Effector memory CD8-positive, alpha-beta T cell (primary cell): ENCODE measurements around the gene ZNF862.
A peak's percentile ranks its signal among the peaks of the same experiment; 100 is the strongest.
"Not testable (repeated sequence)": the region's sequence is repeated elsewhere in the genome, so short reads cannot be mapped to it uniquely, and the experiment has no call there.

Experiments used
- ATAC-seq: fragments of 150-1000 bp; cut with Tn5 transposase; replicated peaks from 2 replicates; pipeline ENCODE4 v1.10.0; 2021; ENCODE audit warnings: mild to moderate bottlenecking, moderate library complexity
- DNase-seq, 3 experiments: peaks; one replicate each; pipeline ENCODE4 v3.0.0; 2021
- H3K27ac Mint-ChIP-seq, 2 donors: one replicate each; pipeline ENCODE4 v1.8.0; 2022; ENCODE audit warnings: mild to moderate bottlenecking in 2 of 2, mixed read lengths in 2 of 2, moderate library complexity in 2 of 2
- H3K27me3 Mint-ChIP-seq, 2 donors: one replicate each; pipeline ENCODE4 v1.8.0; 2022; ENCODE audit warnings: mixed read lengths in 2 of 2
- H3K36me3 Mint-ChIP-seq: one replicate; pipeline ENCODE4 v1.8.0; 2022; ENCODE audit warnings: mild to moderate bottlenecking, moderate library complexity, mixed read lengths; ENCODE audit not compliant: insufficient read depth
- H3K4me1 Mint-ChIP-seq, 2 donors: one replicate each; pipeline ENCODE4 v1.8.0; 2022; ENCODE audit warnings: low read depth in 2 of 2, mixed read lengths in 2 of 2
- H3K4me3 Mint-ChIP-seq, 2 donors: one replicate each; pipeline ENCODE4 v1.8.0; 2022; ENCODE audit warnings: mild to moderate bottlenecking in 2 of 2, mixed read lengths in 2 of 2, moderate library complexity in 2 of 2
- H3K9me3 Mint-ChIP-seq, 2 donors: one replicate each; pipeline ENCODE4 v1.8.0; 2022; ENCODE audit warnings: mixed read lengths in 2 of 2

The ZNF862 gene

DNA sequence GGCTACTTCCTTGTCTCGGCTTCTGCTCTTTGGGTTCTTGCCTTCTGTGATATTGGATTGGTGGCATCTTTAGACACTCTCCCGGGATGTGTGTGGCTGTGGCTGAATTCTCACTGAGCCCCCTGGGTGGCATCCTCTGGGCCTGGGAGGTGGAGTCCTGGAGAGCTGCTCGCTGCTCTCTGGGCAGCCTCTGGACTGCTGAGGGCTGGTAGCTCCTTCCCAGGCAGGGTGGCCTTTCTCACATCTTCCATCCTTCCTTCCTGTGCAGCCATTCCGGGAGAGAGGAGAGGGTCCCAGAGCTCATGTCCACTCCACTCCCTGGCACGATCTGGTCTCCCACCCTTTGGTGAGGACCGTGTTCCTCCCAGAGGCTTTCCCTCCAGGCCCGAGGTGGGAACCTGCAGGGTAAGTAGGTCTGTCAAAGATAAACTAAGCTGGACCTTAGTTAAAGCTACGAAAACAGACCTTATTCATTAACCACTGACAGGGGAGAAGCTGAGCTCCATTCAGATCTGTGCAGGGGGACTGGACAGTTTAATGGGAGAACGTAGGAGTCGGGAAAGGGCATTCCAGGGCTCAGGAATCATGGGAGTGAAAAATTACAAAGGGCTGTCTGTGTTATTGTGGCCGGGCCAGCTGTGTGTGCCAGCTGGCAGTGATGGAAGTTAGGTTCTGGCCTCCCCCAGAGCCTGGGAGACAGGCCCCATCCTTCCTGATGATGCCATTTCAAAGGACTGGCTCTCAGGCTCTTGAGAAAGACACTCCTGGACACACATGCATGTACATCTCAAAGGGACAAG, 44.3 kb downstream of the ZNF862 start:
- Mint-ChIP-seq H3K36me3 (peaks cover 20% of the 10 kb centered on the region), H3K27me3 (no peaks in the 10 kb centered on the region), H3K4me1 (peaks cover 7 to 12% of the 10 kb centered on the region in 2 donors), H3K9me3 (no peaks in the 10 kb centered on the region), H3K27ac (peak overlapping the region in 1 of 2 donors; percentile 84), H3K4me3 (no peak overlapping the region)
- ATAC-seq (no peak), DNase-seq (no peak)

- Mint-ChIP-seq H3K27ac (peak overlapping the region in 1 of 2 donors; percentile 44), H3K4me3 (no peak overlapping the region), H3K4me1 (peaks cover 10 to 12% of the 10 kb centered on the region in 2 donors), H3K27me3 (no peaks in the 10 kb centered on the region), H3K36me3 (peaks cover 19% of the 10 kb centered on the region), H3K9me3 (no peaks in the 10 kb centered on the region)
- ATAC-seq (no peak), DNase-seq (no peak)
These were observed 44.9 kb downstream of the ZNF862 start for GRCh38 chr7:149883048-149883438.

DNA sequence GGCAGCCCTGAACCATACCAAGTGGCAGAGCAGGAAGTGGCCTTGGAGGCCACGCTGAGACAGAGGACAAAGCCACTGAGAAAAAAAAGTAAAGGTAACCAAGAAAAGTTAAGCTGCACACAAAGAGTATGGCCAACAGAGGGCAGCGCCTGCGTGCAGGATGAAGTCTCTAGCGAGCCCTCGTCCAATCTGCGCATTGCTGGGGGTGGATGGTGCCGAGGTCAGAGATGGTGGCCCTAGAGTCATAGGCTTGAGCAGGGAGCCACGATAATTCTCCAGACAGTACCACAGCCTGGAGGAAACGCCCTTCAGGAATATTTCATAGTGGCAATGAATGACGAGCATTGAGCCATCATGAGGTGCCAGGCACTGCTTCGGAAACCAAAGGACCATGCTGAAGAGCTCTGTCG, 45.3 kb downstream of the ZNF862 start:
- Mint-ChIP-seq H3K4me1 (peaks cover 10 to 12% of the 10 kb centered on the region in 2 donors), H3K4me3 (no peak overlapping the region), H3K9me3 (no peaks in the 10 kb centered on the region), H3K36me3 (peaks cover 16% of the 10 kb centered on the region), H3K27me3 (no peaks in the 10 kb centered on the region), H3K27ac (peak overlapping the region in 1 of 2 donors; percentile 44)
- ATAC-seq (peak; percentile 67), DNase-seq (peak in 2 of 3 experiments; percentile 18 to 37)

- peaks cover 10 to 12% of the 10 kb centered on the region in 2 donors for H3K4me1 Mint-ChIP-seq
- ATAC-seq = no peak
- H3K27ac Mint-ChIP-seq = no peak overlapping the region
- H3K9me3 Mint-ChIP-seq = no peaks in the 10 kb centered on the region
- DNase-seq = no peak
- no peaks in the 10 kb centered on the region for H3K27me3 Mint-ChIP-seq
- H3K36me3 Mint-ChIP-seq = peaks cover 16% of the 10 kb centered on the region
- no peak overlapping the region for H3K4me3 Mint-ChIP-seq
These were observed 45.8 kb downstream of the ZNF862 start for GRCh38 chr7:149884016-149884415.

DNA sequence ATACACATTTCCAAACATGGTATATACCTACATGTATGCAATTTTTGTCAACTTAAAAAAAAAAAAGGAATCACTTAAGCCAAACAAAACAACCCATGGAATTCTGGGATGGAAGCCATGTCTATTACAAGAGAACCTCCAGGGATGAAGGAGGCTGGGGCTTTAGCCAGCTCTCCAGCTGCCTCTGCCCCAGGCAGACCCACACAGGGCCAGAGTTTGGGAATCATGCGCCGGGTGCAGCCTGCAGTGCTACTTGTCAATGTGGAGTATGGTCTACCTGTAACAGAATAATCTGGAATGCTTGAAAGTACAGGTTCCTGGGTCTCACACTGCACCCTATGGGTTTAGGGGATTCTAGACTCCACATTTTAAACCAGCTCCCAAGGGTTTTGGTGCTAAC, 46.4 kb downstream of the ZNF862 start:
- H3K4me3 Mint-ChIP-seq = no peak overlapping the region

GRCh38 chr7:149885191-149886017, 47.2 kb downstream of the ZNF862 start:
- H3K4me3 Mint-ChIP-seq = no peak overlapping the region
- DNase-seq (no peak), ATAC-seq (no peak)
- peaks cover 10 to 12% of the 10 kb centered on the region in 2 donors for H3K4me1 Mint-ChIP-seq
- H3K27ac Mint-ChIP-seq = no peak overlapping the region
- H3K9me3 Mint-ChIP-seq = no peaks in the 10 kb centered on the region
- H3K36me3 Mint-ChIP-seq = peaks cover 9% of the 10 kb centered on the region
- no peaks in the 10 kb centered on the region for H3K27me3 Mint-ChIP-seq

More for the DNA sequence above, 46.4 kb downstream of the ZNF862 start:
- H3K36me3 Mint-ChIP-seq = peaks cover 16% of the 10 kb centered on the region
- DNase-seq (no peak), ATAC-seq (no peak)
- no peaks in the 10 kb centered on the region for H3K27me3 Mint-ChIP-seq
- no peaks in the 10 kb centered on the region for H3K9me3 Mint-ChIP-seq
- no peak overlapping the region for H3K27ac Mint-ChIP-seq
- peaks cover 10 to 12% of the 10 kb centered on the region in 2 donors for H3K4me1 Mint-ChIP-seq

GRCh38 chr7:149886018-149886415, 47.8 kb downstream of the ZNF862 start:
- DNase-seq = no peak

GRCh38 chr7:149887311-149887710, 49.1 kb downstream of the ZNF862 start:
- no peak for DNase-seq
- no peak for ATAC-seq
- H3K9me3 Mint-ChIP-seq = no peaks in the 10 kb centered on the region
- peaks cover 7 to 10% of the 10 kb centered on the region in 2 donors for H3K4me1 Mint-ChIP-seq
- no peak overlapping the region for H3K4me3 Mint-ChIP-seq
- peaks cover 3% of the 10 kb centered on the region for H3K36me3 Mint-ChIP-seq
- H3K27me3 Mint-ChIP-seq = no peaks in the 10 kb centered on the region
- H3K27ac Mint-ChIP-seq = peak overlapping the region in 1 of 2 donors; percentile 62

More at GRCh38 chr7:149886018-149886415, 47.8 kb downstream of the ZNF862 start:
- Mint-ChIP-seq H3K27me3 (no peaks in the 10 kb centered on the region), H3K9me3 (no peaks in the 10 kb centered on the region), H3K36me3 (peaks cover 6% of the 10 kb centered on the region), H3K27ac (no peak overlapping the region), H3K4me3 (no peak overlapping the region), H3K4me1 (peaks cover 10 to 12% of the 10 kb centered on the region in 2 donors)
- ATAC-seq = no peak

DNA sequence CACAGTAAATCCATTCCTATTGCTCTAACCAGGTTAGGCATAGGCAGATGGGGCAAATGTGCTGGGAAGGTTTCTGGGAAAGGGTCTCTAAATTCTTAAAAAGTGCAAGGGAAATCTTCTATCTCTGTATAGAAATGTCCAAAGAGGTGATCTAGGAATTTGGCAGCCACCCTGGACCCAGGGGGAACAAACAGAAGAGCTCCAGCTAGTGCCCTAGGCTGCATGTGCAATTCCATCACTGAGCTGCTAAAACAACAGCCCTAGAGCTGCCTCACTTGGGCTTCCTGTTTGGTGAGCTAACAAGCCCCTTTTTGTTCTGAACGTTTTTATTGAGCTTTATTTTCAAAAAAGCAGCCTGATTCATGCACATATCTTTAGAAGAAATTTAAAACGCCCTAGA, 52.5 kb downstream of the ZNF862 start:
- DNase-seq, H3K27me3 Mint-ChIP-seq, H3K4me3 Mint-ChIP-seq, H3K36me3 Mint-ChIP-seq, H3K9me3 Mint-ChIP-seq, H3K4me1 Mint-ChIP-seq, ATAC-seq, H3K27ac Mint-ChIP-seq: not testable (repeated sequence)

DNA sequence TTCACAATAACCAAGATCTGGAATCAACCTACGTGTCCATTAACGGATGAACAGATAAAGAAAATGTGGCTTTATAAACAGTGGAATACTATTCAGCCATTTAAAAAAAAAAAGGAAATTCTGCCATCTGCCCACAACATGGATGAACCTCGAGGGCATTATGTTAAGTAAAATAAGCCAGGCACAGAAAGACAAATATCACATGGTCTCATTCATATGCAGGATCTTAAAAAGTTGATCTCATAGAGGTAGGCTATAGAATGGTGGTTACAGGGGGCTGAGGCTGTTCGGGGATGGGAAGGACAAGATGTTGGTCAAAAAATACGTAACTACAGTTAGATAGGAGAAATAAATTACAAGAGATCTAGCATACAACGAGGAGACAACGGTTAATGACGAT, 56.8 kb downstream of the ZNF862 start:
- H3K4me3 Mint-ChIP-seq, H3K4me1 Mint-ChIP-seq, H3K27ac Mint-ChIP-seq, H3K27me3 Mint-ChIP-seq, ATAC-seq, H3K9me3 Mint-ChIP-seq, DNase-seq, H3K36me3 Mint-ChIP-seq: not testable (repeated sequence)

GRCh38 chr7:149907776-149908376, 69.7 kb downstream of the ZNF862 start:
- H3K27me3 Mint-ChIP-seq, H3K9me3 Mint-ChIP-seq, DNase-seq, ATAC-seq, H3K4me1 Mint-ChIP-seq, H3K27ac Mint-ChIP-seq, H3K36me3 Mint-ChIP-seq, H3K4me3 Mint-ChIP-seq: not testable (repeated sequence)

- not testable (repeated sequence) for ATAC-seq, H3K36me3 Mint-ChIP-seq, H3K9me3 Mint-ChIP-seq, H3K27ac Mint-ChIP-seq, H3K27me3 Mint-ChIP-seq, H3K4me1 Mint-ChIP-seq, H3K4me3 Mint-ChIP-seq, DNase-seq
These were observed 72.0 kb downstream of the ZNF862 start for GRCh38 chr7:149910219-149910618.

GRCh38 chr7:149912126-149912525, 74.0 kb downstream of the ZNF862 start:
- H3K27ac Mint-ChIP-seq, H3K4me1 Mint-ChIP-seq, H3K9me3 Mint-ChIP-seq, H3K36me3 Mint-ChIP-seq, H3K27me3 Mint-ChIP-seq, ATAC-seq, DNase-seq, H3K4me3 Mint-ChIP-seq: not testable (repeated sequence)
